ENCODE results near the gene COX19. TPM values are rescaled to one million over a fixed set of nuclear protein-coding genes. Genes with fewer than 3 reads are reported as not detected.

COX19 gene
- total and polyA plus RNA-seq, 2 experiments from 2014 or later: 11.7 to 12.6 TPM

DNA sequence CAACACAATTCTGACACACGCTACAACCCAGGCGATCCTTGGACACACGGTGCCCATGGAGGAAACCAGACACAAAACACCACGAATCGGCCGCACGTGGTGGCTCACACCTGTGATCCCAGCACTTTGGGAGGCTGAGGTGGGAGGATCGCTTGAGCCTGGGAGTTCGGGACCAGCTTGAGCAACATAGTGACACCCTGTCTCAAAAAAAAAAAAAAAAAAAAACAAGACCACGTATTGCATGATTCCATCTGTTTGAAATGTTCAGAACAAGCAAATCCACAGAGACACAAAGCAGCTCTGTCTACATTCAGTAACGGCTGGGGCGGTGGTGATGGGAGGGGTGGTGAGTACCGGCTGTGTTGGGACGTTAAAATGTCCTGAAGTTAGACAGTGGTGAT is 46.0 kb downstream of the COX19 start:
- Histone ChIP-seq H2AFZ (no peak overlapping the region), H3K9me2 (ENCODE audit: insufficient read depth) (no peaks in the 10 kb centered on the region), H3K4me2 (no peak overlapping the region), H3K79me2 (replicated peaks; ENCODE audit: insufficient read depth) (no peaks in the 10 kb centered on the region), H3K4me3 (no peak overlapping the region), H3K27me3 (ENCODE audit: insufficient read depth) (no peaks in the 10 kb centered on the region), H4K20me1 (replicated peaks; ENCODE audit: insufficient read depth) (no peaks in the 10 kb centered on the region), H3K27ac (ENCODE audit: low read depth) (no peak overlapping the region), H3F3A (replicated peaks; ENCODE audit: low read depth) (no peaks in the 10 kb centered on the region), H3K4me1 (ENCODE audit: insufficient read depth) (no peaks in the 10 kb centered on the region), H3K36me3 (ENCODE audit: insufficient read depth) (no peaks in the 10 kb centered on the region)
- ATAC-seq (no peak), DNase-seq (ENCODE audit: low spot score) (no peak)
- Mint-ChIP-seq H3K4me1 (no peaks in the 10 kb centered on the region), H3K36me3 (ENCODE audit: low read depth) (no peaks in the 10 kb centered on the region), H3K4me3 (no peak overlapping the region), H3K27ac (no peak overlapping the region), H3K9me3 (no peaks in the 10 kb centered on the region), H3K27me3 (ENCODE audit: insufficient read depth, low read depth, poor library complexity) (peaks cover 4% of the 10 kb centered on the region)
- TF ChIP-seq, protein P1, sequence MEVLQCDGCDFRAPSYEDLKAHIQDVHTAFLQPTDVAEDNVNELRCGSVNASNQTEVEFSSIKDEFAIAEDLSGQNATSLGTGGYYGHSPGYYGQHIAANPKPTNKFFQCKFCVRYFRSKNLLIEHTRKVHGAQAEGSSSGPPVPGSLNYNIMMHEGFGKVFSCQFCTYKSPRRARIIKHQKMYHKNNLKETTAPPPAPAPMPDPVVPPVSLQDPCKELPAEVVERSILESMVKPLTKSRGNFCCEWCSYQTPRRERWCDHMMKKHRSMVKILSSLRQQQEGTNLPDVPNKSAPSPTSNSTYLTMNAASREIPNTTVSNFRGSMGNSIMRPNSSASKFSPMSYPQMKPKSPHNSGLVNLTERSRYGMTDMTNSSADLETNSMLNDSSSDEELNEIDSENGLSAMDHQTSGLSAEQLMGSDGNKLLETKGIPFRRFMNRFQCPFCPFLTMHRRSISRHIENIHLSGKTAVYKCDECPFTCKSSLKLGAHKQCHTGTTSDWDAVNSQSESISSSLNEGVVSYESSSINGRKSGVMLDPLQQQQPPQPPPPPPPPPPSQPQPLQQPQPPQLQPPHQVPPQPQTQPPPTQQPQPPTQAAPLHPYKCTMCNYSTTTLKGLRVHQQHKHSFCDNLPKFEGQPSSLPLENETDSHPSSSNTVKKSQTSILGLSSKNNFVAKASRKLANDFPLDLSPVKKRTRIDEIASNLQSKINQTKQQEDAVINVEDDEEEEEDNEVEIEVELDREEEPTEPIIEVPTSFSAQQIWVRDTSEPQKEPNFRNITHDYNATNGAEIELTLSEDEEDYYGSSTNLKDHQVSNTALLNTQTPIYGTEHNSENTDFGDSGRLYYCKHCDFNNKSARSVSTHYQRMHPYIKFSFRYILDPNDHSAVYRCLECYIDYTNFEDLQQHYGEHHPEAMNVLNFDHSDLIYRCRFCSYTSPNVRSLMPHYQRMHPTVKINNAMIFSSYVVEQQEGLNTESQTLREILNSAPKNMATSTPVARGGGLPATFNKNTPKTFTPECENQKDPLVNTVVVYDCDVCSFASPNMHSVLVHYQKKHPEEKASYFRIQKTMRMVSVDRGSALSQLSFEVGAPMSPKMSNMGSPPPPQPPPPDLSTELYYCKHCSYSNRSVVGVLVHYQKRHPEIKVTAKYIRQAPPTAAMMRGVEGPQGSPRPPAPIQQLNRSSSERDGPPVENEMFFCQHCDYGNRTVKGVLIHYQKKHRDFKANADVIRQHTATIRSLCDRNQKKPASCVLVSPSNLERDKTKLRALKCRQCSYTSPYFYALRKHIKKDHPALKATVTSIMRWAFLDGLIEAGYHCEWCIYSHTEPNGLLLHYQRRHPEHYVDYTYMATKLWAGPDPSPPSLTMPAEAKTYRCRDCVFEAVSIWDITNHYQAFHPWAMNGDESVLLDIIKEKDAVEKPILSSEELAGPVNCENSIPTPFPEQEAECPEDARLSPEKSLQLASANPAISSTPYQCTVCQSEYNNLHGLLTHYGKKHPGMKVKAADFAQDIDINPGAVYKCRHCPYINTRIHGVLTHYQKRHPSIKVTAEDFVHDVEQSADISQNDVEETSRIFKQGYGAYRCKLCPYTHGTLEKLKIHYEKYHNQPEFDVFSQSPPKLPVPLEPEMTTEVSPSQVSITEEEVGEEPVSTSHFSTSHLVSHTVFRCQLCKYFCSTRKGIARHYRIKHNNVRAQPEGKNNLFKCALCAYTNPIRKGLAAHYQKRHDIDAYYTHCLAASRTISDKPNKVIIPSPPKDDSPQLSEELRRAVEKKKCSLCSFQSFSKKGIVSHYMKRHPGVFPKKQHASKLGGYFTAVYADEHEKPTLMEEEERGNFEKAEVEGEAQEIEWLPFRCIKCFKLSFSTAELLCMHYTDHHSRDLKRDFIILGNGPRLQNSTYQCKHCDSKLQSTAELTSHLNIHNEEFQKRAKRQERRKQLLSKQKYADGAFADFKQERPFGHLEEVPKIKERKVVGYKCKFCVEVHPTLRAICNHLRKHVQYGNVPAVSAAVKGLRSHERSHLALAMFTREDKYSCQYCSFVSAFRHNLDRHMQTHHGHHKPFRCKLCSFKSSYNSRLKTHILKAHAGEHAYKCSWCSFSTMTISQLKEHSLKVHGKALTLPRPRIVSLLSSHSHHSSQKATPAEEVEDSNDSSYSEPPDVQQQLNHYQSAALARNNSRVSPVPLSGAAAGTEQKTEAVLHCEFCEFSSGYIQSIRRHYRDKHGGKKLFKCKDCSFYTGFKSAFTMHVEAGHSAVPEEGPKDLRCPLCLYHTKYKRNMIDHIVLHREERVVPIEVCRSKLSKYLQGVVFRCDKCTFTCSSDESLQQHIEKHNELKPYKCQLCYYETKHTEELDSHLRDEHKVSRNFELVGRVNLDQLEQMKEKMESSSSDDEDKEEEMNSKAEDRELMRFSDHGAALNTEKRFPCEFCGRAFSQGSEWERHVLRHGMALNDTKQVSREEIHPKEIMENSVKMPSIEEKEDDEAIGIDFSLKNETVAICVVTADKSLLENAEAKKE (CRISPR knock-in tag; IDR thresholded peaks at IDR 0.05): no peak
- no peak for TF ChIP-seq CREB1 (CRISPR knock-in tag; IDR thresholded peaks at IDR 0.05; ENCODE audit: low read depth)
- no peak for TF ChIP-seq JUNB (IDR thresholded peaks at IDR 0.05; ENCODE audit: unreplicated experiment)
- no peak for TF ChIP-seq ZNF331 (CRISPR knock-in tag; IDR thresholded peaks at IDR 0.05; ENCODE audit: low read depth)

DNA sequence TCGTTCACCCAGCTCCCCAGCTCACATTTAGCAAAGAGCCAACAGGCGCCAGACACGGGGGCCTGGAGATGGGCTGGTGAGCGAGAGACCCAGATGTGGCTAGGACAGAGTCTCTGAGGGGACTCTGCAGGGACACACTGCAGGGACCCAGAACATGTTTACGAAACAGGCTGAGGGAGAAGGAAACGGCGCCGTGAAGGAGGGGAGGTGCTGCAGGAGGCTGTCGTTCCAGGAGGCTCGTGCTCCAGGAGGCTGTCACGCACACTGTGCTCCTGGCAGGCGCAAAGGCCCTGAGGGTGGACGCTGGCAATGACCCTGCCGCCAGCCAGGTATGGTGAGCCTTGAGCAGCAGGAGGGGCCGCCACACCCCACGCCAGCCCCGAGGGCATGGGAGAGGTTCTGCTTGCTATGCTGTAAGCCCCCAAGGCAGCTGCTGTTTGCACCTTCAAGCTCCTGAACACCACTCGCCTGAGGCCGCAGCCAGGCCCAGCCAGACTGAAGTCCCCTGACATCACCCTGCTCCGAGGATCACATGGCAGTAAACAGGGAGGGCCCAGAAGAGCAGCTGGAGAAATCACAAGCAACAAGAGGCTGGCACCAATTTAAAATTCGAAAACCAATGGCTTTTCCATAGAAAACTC is 48.2 kb downstream of the COX19 start:
- H3K27ac Mint-ChIP-seq: no peak overlapping the region

More for the DNA sequence above, 48.2 kb downstream of the COX19 start:
- Histone ChIP-seq H3K36me3 (ENCODE audit: insufficient read depth) (no peaks in the 10 kb centered on the region), H3K4me2 (no peak overlapping the region), H3K4me3 (no peak overlapping the region), H3K9me2 (ENCODE audit: insufficient read depth) (no peaks in the 10 kb centered on the region), H3K4me1 (ENCODE audit: insufficient read depth) (no peaks in the 10 kb centered on the region), H4K20me1 (replicated peaks; ENCODE audit: insufficient read depth) (no peaks in the 10 kb centered on the region), H3K27ac (ENCODE audit: low read depth) (no peak overlapping the region), H3K79me2 (replicated peaks; ENCODE audit: insufficient read depth) (no peaks in the 10 kb centered on the region), H3K27me3 (ENCODE audit: insufficient read depth) (no peaks in the 10 kb centered on the region), H2AFZ (no peak overlapping the region), H3F3A (replicated peaks; ENCODE audit: low read depth) (no peaks in the 10 kb centered on the region)
- Mint-ChIP-seq H3K36me3 (ENCODE audit: low read depth) (no peaks in the 10 kb centered on the region), H3K4me3 (no peak overlapping the region), H3K27me3 (ENCODE audit: insufficient read depth, low read depth, poor library complexity) (peaks cover 4% of the 10 kb centered on the region), H3K9me3 (no peaks in the 10 kb centered on the region), H3K4me1 (no peaks in the 10 kb centered on the region; the same call in 2 of the 3 replicates)
- DNase-seq (ENCODE audit: low spot score) (no peak), ATAC-seq (no peak)
- TF ChIP-seq ZNF114 (CRISPR knock-in tag; IDR thresholded peaks at IDR 0.05) (no peak), POLR2AphosphoS5 (IDR thresholded peaks at IDR 0.05; ENCODE audit: low read depth) (no peak), NANOG (IDR thresholded peaks at IDR 0.05; ENCODE audit: borderline replicate concordance) (no peak)
- TF ChIP-seq, protein P1 (CRISPR knock-in tag; IDR thresholded peaks at IDR 0.05): no peak
